Activated naive CD8-positive, alpha-beta T cell treated with anti-CD3 and anti-CD28 coated beads, Interleukin-2, amount 50 U/mL, for 24 hours (primary cell): ENCODE data around the gene RIPPLY2.
"Not testable (repeated sequence)": the region's sequence is repeated elsewhere in the genome, so short reads cannot be mapped to it uniquely, and the experiment has no call there.

Experiments
- ATAC-seq: fragments of 150-1000 bp; cut with Tn5 transposase; one replicate; pipeline ENCODE4 v1.10.0; 2021
- DNase-seq: peaks from one replicate; pipeline ENCODE4 v3.0.0; 2021
- H3K27ac Mint-ChIP-seq: one replicate; pipeline ENCODE4 v1.8.0; 2021; ENCODE audit warnings: mild to moderate bottlenecking, mixed read lengths
- H3K27me3 Mint-ChIP-seq: one replicate; pipeline ENCODE4 v1.8.0; 2021; ENCODE audit warnings: mixed read lengths
- H3K36me3 Mint-ChIP-seq: one replicate; pipeline ENCODE4 v1.8.0; 2021; ENCODE audit warnings: low read depth, mixed read lengths
- H3K4me1 Mint-ChIP-seq: one replicate; pipeline ENCODE4 v1.8.0; 2021; ENCODE audit warnings: mixed read lengths
- H3K4me3 Mint-ChIP-seq: one replicate; pipeline ENCODE4 v1.8.0; 2021; ENCODE audit warnings: mild to moderate bottlenecking, moderate library complexity, mixed read lengths
- H3K9me3 Mint-ChIP-seq: one replicate; pipeline ENCODE4 v1.8.0; 2021; ENCODE audit warnings: mixed read lengths

The RIPPLY2 gene, protein sequence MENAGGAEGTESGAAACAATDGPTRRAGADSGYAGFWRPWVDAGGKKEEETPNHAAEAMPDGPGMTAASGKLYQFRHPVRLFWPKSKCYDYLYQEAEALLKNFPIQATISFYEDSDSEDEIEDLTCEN

GRCh38 chr6:83853178-83854000 is at the start of gene RIPPLY2:
Gene RIPPLY2 (plus strand): TSS chr6:83853360. CDS start chr6:83853417, 57 bp downstream.
- ATAC-seq = peak; percentile 79
- H3K9me3 Mint-ChIP-seq = no peaks in the 10 kb centered on the region
- peak within 1 kb of the TSS; percentile 69 for H3K4me3 Mint-ChIP-seq
- no peaks in the 10 kb centered on the region for H3K36me3 Mint-ChIP-seq
- H3K27me3 Mint-ChIP-seq = peaks cover 69% of the 10 kb centered on the region
- peak; percentile 18 for DNase-seq
- H3K4me1 Mint-ChIP-seq = peaks cover 15% of the 10 kb centered on the region
- no peak within 1 kb of the TSS for H3K27ac Mint-ChIP-seq

GRCh38 chr6:83803492-83803891 is 49.7 kb upstream of the RIPPLY2 start:
- not testable (repeated sequence) for ATAC-seq, H3K9me3 Mint-ChIP-seq, H3K4me1 Mint-ChIP-seq, H3K27ac Mint-ChIP-seq, H3K4me3 Mint-ChIP-seq, DNase-seq, H3K36me3 Mint-ChIP-seq, H3K27me3 Mint-ChIP-seq

- Mint-ChIP-seq H3K4me3 (no peak overlapping the region), H3K36me3 (no peaks in the 10 kb centered on the region), H3K27ac (no peak overlapping the region), H3K4me1 (no peaks in the 10 kb centered on the region), H3K9me3 (peaks cover 5% of the 10 kb centered on the region), H3K27me3 (peaks cover 4% of the 10 kb centered on the region)
- DNase-seq (no peak), ATAC-seq (no peak)
Measured at GRCh38 chr6:83804886-83805285, 48.3 kb upstream of the RIPPLY2 start.

DNA sequence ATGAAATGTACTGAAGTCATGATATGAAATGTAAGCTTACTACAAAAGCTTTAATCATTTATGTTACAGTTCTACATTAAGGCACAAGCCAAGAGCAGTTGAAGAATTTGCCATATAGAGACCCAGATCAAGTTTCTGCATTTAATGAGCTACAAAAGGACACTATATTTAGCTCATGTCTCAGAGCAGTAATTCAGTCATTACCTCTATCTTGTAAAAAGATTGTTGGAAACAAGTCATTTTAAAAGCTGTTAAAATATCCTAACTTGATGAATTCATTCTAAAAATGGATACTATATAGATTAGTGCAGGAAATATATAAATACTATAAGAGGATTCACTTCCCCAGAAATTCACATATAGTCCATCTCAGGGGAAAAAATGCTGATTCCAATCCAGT is 45.2 kb upstream of the RIPPLY2 start:
- Mint-ChIP-seq H3K27me3 (peaks cover 4% of the 10 kb centered on the region), H3K27ac (no peak overlapping the region), H3K36me3 (no peaks in the 10 kb centered on the region), H3K9me3 (peaks cover 5% of the 10 kb centered on the region), H3K4me1 (no peaks in the 10 kb centered on the region), H3K4me3 (no peak overlapping the region)
- ATAC-seq (no peak), DNase-seq (no peak)

- DNase-seq = no peak
- H3K9me3 Mint-ChIP-seq = peaks cover 5% of the 10 kb centered on the region
- H3K36me3 Mint-ChIP-seq = no peaks in the 10 kb centered on the region
- H3K4me3 Mint-ChIP-seq = no peak overlapping the region
- H3K27ac Mint-ChIP-seq = no peak overlapping the region
- no peaks in the 10 kb centered on the region for H3K4me1 Mint-ChIP-seq
- no peak for ATAC-seq
- H3K27me3 Mint-ChIP-seq = peaks cover 2% of the 10 kb centered on the region
Measured at GRCh38 chr6:83808926-83809325, 44.2 kb upstream of the RIPPLY2 start.

DNA sequence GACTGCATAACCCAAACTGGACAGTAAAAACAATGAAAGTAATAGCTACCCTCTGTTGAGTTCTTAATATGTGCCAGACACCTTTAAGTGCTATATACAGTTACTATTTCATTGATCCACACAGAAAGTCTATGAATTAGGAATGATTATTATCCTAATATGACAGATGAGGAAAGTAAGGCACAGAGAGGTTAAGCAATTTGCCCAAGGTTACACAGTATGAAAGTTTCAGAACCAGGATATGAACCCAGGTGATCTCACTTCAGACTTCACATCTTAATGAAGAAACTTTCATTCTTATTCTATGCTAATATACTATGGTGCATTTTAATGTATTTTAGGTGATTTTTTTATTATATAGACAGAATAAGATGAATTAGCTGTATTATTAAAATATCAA is 40.6 kb upstream of the RIPPLY2 start:
- no peak for DNase-seq
- Mint-ChIP-seq H3K4me3 (no peak overlapping the region), H3K9me3 (no peaks in the 10 kb centered on the region), H3K27ac (no peak overlapping the region), H3K36me3 (no peaks in the 10 kb centered on the region), H3K27me3 (peaks cover 2% of the 10 kb centered on the region), H3K4me1 (no peaks in the 10 kb centered on the region)
- ATAC-seq = no peak

DNA sequence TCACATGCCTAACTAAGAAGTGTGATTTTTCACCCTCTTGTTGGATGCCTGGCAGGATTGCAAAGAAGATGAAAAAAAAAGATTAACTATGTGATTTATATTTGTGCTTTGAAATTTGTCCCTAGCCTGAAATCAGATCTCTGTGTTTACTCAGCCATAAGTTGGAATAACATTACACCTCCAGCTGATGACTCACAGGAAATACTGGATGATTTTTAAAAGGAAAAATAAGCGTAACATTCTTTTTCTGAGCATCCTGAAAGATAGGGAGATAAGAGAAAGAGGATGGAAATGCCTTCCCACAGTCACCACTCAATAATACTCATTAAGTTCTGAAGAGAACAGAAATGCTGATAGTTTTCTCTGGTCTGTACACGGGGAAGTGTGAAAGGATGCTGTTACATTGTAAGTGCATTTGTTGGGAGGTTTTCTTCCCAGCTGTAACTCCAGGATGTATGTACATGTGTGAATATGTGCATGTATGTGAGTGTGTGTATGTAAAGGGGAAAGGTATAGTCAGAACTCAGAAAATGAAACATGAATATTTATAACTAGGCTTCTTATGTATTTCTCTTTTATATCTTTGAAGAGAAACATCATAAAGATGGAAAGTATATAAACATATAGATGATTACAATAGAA is 37.4 kb upstream of the RIPPLY2 start:
- Mint-ChIP-seq H3K36me3 (no peaks in the 10 kb centered on the region), H3K4me1 (no peaks in the 10 kb centered on the region)
- no peak for DNase-seq

GRCh38 chr6:83822629-83823169 is 30.5 kb upstream of the RIPPLY2 start:
- Mint-ChIP-seq H3K4me1 (no peaks in the 10 kb centered on the region), H3K27ac (no peak overlapping the region), H3K27me3 (peaks cover 3% of the 10 kb centered on the region), H3K36me3 (no peaks in the 10 kb centered on the region), H3K9me3 (no peaks in the 10 kb centered on the region), H3K4me3 (no peak overlapping the region)
- ATAC-seq = no peak
- DNase-seq = no peak

More for the DNA sequence above, 37.4 kb upstream of the RIPPLY2 start:
- Mint-ChIP-seq H3K27ac (no peak overlapping the region), H3K9me3 (no peaks in the 10 kb centered on the region), H3K4me3 (no peak overlapping the region), H3K27me3 (peaks cover 2% of the 10 kb centered on the region)
- ATAC-seq = no peak

DNA sequence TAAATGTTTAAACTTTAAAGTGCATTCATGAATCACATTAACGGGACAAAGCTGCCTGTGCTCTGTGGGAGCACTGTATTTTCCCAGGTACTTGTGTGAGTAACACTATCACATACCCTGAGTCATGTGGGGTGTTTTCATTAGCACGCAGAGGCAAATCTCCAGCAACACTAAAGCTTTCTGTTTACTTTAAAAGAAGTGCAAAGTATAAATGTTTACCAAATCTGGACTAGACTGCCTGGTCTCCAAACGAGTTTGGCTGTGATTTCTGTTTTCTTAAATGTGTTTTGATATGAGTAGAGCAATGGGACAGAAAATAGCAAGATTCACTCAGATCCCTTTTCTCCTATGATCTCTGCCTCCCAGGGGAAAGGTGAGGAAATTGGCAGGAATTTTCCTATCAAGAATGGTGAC is 28.8 kb upstream of the RIPPLY2 start:
- DNase-seq = no peak
- ATAC-seq = no peak

DNA sequence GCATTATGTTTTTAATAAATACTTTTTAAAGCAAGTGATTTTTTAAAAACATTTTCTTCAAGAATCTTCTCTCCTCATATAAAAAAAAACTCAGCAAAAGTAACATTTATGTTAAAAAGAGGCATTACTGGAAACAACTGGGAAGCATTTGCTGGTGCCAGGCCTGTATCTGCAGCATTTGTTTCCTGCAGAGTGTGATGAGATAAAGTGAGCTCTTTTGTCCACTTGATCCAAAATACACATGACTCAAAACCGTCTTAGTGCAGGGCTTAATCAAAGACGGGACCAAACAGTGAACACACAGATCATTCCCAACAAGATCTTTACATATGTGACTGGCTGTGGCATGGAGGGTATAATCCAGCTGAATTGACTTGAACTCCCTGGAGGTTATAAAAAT is 28.3 kb upstream of the RIPPLY2 start:
- Mint-ChIP-seq H3K9me3 (no peaks in the 10 kb centered on the region), H3K4me1 (no peaks in the 10 kb centered on the region), H3K36me3 (no peaks in the 10 kb centered on the region), H3K27ac (no peak overlapping the region), H3K4me3 (no peak overlapping the region), H3K27me3 (peaks cover 5% of the 10 kb centered on the region)
- no peak for ATAC-seq
- DNase-seq = no peak

More for the DNA sequence above, 28.8 kb upstream of the RIPPLY2 start:
- H3K4me1 Mint-ChIP-seq = no peaks in the 10 kb centered on the region
- no peak overlapping the region for H3K27ac Mint-ChIP-seq
- H3K27me3 Mint-ChIP-seq = peaks cover 3% of the 10 kb centered on the region
- no peaks in the 10 kb centered on the region for H3K36me3 Mint-ChIP-seq
- no peak overlapping the region for H3K4me3 Mint-ChIP-seq
- no peaks in the 10 kb centered on the region for H3K9me3 Mint-ChIP-seq

GRCh38 chr6:83827050-83827449 is 26.1 kb upstream of the RIPPLY2 start:
- H3K27me3 Mint-ChIP-seq = peaks cover 6% of the 10 kb centered on the region
- no peak overlapping the region for H3K27ac Mint-ChIP-seq
- no peaks in the 10 kb centered on the region for H3K36me3 Mint-ChIP-seq
- ATAC-seq (no peak), DNase-seq (no peak)
- no peaks in the 10 kb centered on the region for H3K4me1 Mint-ChIP-seq
- no peaks in the 10 kb centered on the region for H3K9me3 Mint-ChIP-seq
- no peak overlapping the region for H3K4me3 Mint-ChIP-seq

- Mint-ChIP-seq H3K4me1 (no peaks in the 10 kb centered on the region), H3K27ac (no peak overlapping the region), H3K27me3 (peaks cover 10% of the 10 kb centered on the region), H3K9me3 (peaks cover 12% of the 10 kb centered on the region), H3K36me3 (no peaks in the 10 kb centered on the region), H3K4me3 (no peak overlapping the region)
- ATAC-seq (no peak), DNase-seq (no peak)
Measured at GRCh38 chr6:83838727-83839126, 14.4 kb upstream of the RIPPLY2 start.

GRCh38 chr6:83844170-83844569 is 9.0 kb upstream of the RIPPLY2 start:
- peaks cover 17% of the 10 kb centered on the region for H3K27me3 Mint-ChIP-seq
- no peak overlapping the region for H3K27ac Mint-ChIP-seq
- no peak for DNase-seq
- no peaks in the 10 kb centered on the region for H3K4me1 Mint-ChIP-seq
- H3K36me3 Mint-ChIP-seq = no peaks in the 10 kb centered on the region
- H3K4me3 Mint-ChIP-seq = no peak overlapping the region
- ATAC-seq = no peak
- peaks cover 7% of the 10 kb centered on the region for H3K9me3 Mint-ChIP-seq

DNA sequence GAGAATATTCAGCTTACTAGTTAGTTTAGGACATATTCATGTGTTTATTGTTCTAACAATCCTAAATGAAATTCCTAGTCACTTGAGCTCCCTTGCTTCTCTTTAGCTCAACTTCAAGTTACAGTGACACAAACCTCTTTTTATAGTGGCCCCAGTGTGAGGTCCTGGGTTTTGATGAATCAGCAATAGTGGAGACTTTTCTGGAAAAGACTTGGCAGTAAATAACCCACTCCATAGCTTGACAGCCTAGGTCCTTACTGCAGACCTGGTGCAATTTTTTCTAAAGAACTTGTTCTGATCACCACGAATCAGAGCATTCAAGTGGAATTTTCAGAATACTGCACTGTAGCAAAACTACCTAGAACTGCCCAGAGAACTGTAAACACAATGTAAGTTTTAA is 6.9 kb upstream of the RIPPLY2 start:
- H3K36me3 Mint-ChIP-seq = no peaks in the 10 kb centered on the region
- H3K27ac Mint-ChIP-seq = no peak overlapping the region
- DNase-seq (no peak), ATAC-seq (no peak)
- H3K4me3 Mint-ChIP-seq = no peak overlapping the region
- H3K9me3 Mint-ChIP-seq = peaks cover 3% of the 10 kb centered on the region
- no peaks in the 10 kb centered on the region for H3K4me1 Mint-ChIP-seq
- peaks cover 34% of the 10 kb centered on the region for H3K27me3 Mint-ChIP-seq

DNA sequence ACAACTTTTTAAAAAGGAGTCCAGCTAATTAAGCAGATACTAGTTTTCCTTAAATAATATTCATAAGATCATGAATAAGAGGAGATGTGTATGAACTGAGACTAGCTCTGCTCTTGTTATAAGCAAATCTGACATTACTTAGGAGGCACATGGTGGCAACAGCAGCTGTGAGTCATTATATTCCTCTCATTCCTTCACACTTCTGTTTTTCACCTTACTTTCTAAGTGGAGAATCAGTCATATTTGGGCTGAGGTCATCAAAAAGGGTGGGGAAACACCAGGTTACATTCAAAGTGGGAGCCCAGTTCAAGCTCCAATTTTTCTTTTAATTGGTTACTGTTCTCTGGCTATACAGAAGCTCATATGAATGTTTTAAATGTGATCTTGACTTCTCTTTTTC is 6.0 kb upstream of the RIPPLY2 start:
- Mint-ChIP-seq H3K27ac (no peak overlapping the region), H3K27me3 (peaks cover 40% of the 10 kb centered on the region), H3K36me3 (no peaks in the 10 kb centered on the region), H3K9me3 (peaks cover 3% of the 10 kb centered on the region), H3K4me3 (no peak overlapping the region), H3K4me1 (no peaks in the 10 kb centered on the region)
- DNase-seq = no peak
- peak; percentile 24 for ATAC-seq
